Activated naive CD4-positive, alpha-beta T cell treated with anti-CD3 and anti-CD28 coated beads for 36 hours (primary cell): ENCODE measurements around the gene MFAP4. TPM values are rescaled to one million over a fixed set of nuclear protein-coding genes. Genes with fewer than 3 reads are reported as not detected.

Experiments used
- CTCF ChIA-PET: fragments of 350-600 bp; sonication (Branson Sonifier 250); formaldehyde crosslinking; loops from one replicate; lab custom pipeline; 2021; ENCODE audit warnings: antibody characterized with exemption; lab: Charles Lee
- DNase-seq: peaks from one replicate; pipeline ENCODE4 v3.0.0-alpha.2; 2020
- H3K27ac Mint-ChIP-seq: one replicate; pipeline ENCODE4 v1.8.0; 2021; ENCODE audit warnings: mild to moderate bottlenecking, mixed read lengths
- H3K27me3 Mint-ChIP-seq: one replicate; pipeline ENCODE4 v1.8.0; 2021; ENCODE audit warnings: low read depth, mixed read lengths
- H3K36me3 Mint-ChIP-seq: one replicate; pipeline ENCODE4 v1.8.0; 2021; ENCODE audit warnings: low read depth, mixed read lengths
- H3K4me1 Mint-ChIP-seq: one replicate; pipeline ENCODE4 v1.8.0; 2021; ENCODE audit warnings: low read depth, mixed read lengths
- H3K4me3 Mint-ChIP-seq: one replicate; pipeline ENCODE4 v1.8.0; 2021; ENCODE audit warnings: mild to moderate bottlenecking, moderate library complexity, mixed read lengths
- H3K9me3 Mint-ChIP-seq: one replicate; pipeline ENCODE4 v1.8.0; 2021; ENCODE audit warnings: mixed read lengths
- intact Hi-C: fragments of 100-400 bp; cut with micrococcal nuclease; formaldehyde crosslinking; loops from one replicate; pipeline ENCODE4 v1.15.1; 2023
- total RNA-seq, 2 experiments: library from RNA; stranded (reverse); gene quantifications; one replicate each; pipeline ENCODE4 v1.2.3, GENCODE V29; 2021

Gene MFAP4, protein sequence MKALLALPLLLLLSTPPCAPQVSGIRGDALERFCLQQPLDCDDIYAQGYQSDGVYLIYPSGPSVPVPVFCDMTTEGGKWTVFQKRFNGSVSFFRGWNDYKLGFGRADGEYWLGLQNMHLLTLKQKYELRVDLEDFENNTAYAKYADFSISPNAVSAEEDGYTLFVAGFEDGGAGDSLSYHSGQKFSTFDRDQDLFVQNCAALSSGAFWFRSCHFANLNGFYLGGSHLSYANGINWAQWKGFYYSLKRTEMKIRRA
- not detected for total RNA-seq

DNA sequence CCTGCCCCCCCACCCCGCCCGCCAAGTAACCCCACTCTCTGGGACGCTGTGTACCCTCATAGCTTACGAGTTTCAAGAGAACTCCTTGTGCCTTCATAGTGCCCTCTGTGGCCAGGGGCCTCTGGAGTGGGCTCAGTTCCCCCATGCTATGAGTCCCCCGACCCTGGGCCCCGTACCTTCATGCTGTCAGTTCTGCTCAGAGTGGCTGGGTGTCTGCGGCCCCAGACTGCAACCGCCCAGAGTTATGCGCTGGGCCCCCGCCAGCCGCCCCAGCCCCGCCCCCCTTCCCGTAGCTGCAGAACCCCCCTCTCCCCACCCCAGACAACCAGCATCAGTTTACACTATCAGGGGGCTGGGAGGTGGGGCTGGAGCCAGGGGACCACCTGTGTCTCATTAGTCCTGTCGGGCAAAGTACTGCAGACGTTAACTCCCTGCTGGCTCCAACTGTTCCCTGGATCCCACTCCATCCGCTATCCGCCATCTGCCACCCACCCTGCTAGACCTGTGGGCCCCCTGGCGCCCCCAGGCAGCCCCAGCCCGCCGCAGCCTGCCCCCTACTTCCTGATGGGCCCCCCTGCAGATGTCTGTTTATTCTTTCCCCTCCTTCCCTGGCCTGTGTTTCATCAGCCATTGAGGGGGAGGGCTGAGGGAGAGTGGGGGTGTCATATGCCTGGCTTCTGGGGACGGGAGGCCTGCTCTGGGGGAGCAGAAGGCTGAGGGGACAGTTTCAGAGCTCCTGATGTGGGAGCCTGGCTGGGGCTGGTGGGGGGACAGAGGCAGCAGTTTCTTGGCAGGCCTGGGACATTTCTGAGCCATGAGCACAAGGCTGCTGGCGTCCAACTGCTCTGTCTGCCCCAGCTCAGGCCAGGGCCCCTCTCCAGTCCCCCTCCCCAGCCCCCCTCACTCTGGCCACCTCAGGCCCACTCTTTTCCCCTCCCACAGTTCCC lies at the start of gene MFAP4:
TSS of gene MFAP4 (minus strand) at position 217 of the 947 bp plus-strand sequence. CDS start at position 182, 35 bp downstream.
- no peak within 1 kb of the TSS for H3K4me3 Mint-ChIP-seq

DNA sequence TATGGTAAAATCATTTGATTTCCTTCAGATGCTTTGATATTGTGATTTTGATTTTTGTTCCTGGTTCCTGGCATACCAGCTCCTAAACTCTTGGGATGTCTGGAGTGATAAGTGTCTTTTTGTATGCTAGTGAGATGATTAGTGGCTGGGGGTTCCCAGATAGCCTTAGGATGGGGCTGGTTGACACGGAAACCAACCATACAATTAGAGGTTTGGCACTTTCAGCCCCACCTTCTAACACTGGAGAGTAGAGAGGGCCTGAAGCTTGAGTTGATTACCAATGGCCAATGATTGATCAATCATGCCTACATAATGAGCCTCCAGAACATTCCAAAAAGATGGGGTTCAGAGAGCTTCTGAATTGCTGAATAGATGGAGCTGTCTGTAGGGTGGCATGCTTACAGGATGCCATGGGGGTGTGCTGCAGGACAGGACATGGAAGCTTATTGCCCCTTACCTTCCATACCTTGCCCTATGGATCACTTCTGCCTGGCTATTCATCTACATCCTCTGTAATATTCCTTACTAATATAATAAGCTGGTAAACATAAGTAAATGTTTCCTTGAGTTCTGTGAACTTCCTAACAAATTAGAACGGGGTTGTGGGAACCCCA lies 46.8 kb upstream of the MFAP4 start:
- CTCF ChIA-PET = interaction anchor here (0.9 to 1.7 kb wide), 8 partner anchors 9 to 329 kb away, joined by 3 to 5 read pairs (median 3); partner anchors contain the start of gene B9D1
- intact Hi-C loops = no loop called here
- H3K27ac Mint-ChIP-seq = no peak overlapping the region

More for the DNA sequence above, at the start of gene MFAP4:
- DNase-seq = no peak
- H3K36me3 Mint-ChIP-seq = peaks cover 1% of the 10 kb centered on the region
- H3K9me3 Mint-ChIP-seq = no peaks in the 10 kb centered on the region
- H3K27me3 Mint-ChIP-seq = no peaks in the 10 kb centered on the region
- H3K4me1 Mint-ChIP-seq = no peaks in the 10 kb centered on the region
- CTCF ChIA-PET = no interaction called here
- intact Hi-C loops = no loop called here
- H3K27ac Mint-ChIP-seq = no peak within 1 kb of the TSS

DNA sequence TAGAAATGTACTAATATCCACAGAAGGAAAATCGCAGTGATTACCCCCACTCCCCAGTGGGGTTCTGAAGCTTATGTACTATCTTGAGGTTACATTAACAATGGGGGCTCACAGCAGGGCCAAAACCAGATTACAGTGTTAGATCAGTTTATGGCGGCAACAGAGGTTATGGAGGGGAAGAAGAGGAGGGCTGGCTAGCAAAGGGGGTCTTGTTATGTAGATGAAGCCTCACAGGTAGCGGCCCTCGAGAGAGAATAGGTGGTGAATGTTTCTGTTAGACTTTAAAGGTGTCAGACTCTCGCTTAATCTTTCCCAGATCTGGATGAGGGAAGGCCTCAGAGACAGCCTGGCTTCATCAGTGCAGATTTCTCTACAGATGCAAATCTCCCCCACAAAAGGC lies 46.3 kb upstream of the MFAP4 start:
- CTCF ChIA-PET = interaction anchor here (0.6 to 1.7 kb wide), 5 partner anchors 21 to 81 kb away, joined by 3 to 5 read pairs (median 4); partner anchors contain the start of gene B9D1
- H3K27me3 Mint-ChIP-seq = no peaks in the 10 kb centered on the region
- H3K4me1 Mint-ChIP-seq = no peaks in the 10 kb centered on the region
- no peak overlapping the region for H3K27ac Mint-ChIP-seq
- intact Hi-C loops = no loop called here
- H3K9me3 Mint-ChIP-seq = no peaks in the 10 kb centered on the region
- no peak overlapping the region for H3K4me3 Mint-ChIP-seq
- no peaks in the 10 kb centered on the region for H3K36me3 Mint-ChIP-seq
- no peak for DNase-seq

More for the DNA sequence above, 46.8 kb upstream of the MFAP4 start:
- DNase-seq = no peak
- Mint-ChIP-seq H3K27me3 (peaks cover under 1% of the 10 kb centered on the region), H3K36me3 (no peaks in the 10 kb centered on the region), H3K4me3 (no peak overlapping the region), H3K4me1 (no peaks in the 10 kb centered on the region), H3K9me3 (no peaks in the 10 kb centered on the region)

DNA sequence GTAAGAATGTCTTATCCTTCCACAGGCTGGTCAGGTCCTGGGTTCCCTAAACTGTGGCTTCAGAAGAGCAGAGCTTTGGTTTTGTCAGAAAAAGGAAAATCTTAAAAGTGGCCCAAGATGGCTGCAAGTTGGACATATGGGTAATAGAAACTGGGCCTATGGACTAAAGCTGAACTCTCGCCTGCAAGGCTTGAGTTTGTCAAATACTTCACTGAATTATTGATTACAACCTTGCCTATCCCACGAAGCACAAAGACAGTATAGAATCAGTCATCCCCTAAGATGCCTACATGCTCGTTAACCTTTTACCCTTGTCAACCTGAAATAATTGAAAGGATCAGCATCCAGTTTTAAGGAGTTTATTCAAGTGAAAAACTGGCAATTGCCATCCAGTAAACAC lies 44.7 kb upstream of the MFAP4 start:
- intact Hi-C loops = no loop called here
- no peaks in the 10 kb centered on the region for H3K4me1 Mint-ChIP-seq

DNA sequence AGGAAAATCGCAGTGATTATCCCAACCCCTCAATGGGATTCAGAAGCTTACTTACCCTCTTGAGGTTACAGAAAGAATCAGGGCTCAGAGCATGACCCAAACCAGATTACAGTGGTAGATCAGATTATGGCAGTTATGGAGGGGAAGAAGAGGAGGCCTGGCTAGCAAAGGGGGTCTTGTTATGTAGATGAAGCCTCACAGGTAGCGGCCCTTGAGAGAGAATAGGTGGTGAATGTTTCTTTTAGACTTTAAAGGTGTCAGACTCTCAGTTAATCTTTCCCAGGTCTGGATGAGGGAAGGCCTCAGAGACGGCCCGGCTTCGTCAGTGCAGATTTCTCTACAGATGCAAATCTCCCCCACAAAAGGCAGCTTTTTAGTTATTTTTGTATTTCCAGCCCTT lies 39.6 kb upstream of the MFAP4 start:
- H3K4me3 Mint-ChIP-seq = no peak overlapping the region
- CTCF ChIA-PET = no interaction called here

More for the DNA sequence above, 44.7 kb upstream of the MFAP4 start:
- Mint-ChIP-seq H3K4me3 (no peak overlapping the region), H3K36me3 (no peaks in the 10 kb centered on the region), H3K27ac (no peak overlapping the region), H3K9me3 (no peaks in the 10 kb centered on the region), H3K27me3 (no peaks in the 10 kb centered on the region)
- DNase-seq = no peak
- CTCF ChIA-PET = no interaction called here

DNA sequence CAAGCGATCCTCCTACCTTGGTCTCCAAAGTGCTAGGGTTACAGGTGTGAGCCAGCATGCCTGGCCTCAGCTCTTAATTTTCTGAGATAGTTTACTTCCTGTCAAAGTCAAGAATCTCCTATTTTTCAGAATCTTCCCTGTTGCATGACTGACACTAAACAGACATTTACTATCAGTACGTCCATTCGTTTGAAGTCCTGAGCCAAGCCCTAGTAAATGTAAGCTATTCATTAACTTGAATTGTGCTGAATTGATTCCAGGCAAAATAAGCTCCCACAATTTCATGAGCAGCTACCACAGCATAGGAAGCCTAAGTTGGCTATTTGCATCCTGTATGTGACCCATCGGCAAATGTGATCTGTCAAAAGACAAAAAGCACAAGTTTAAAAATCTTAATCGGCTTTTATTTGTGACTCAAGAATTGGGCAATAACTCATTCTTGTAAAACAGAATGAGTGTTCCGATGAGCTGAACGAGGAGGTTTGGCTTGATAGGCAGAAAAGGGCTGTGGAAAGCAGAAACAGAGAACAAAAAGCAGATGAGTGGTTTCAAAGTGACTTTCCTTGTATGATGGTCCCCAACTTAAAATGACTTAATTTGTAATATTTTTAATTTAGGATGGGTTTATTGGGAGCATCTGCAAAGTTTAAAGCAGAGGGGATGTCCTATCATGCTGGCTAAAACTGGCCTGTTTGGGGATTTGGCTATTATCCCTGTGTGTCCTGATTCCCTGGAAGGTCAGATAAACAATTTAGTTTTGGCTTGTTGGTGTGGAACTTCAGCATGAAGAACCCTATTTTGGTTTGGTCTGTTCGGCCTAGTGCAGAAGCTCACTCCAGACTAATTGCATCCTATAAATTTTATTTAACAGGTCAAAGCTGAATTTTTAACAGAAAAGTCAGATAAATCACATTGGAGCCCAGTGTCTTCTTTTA lies 38.2 kb upstream of the MFAP4 start:
- CTCF ChIA-PET = interaction anchor here (0.6 to 1.3 kb wide), 2 partner anchors 9 to 180 kb away, joined by 3 read pairs; no protein-coding TSS in a partner anchor
- H3K36me3 Mint-ChIP-seq = no peaks in the 10 kb centered on the region
- H3K27ac Mint-ChIP-seq = no peak overlapping the region
- H3K4me1 Mint-ChIP-seq = no peaks in the 10 kb centered on the region
- H3K27me3 Mint-ChIP-seq = no peaks in the 10 kb centered on the region
- no peak for DNase-seq
- H3K4me3 Mint-ChIP-seq = no peak overlapping the region
- intact Hi-C loops = no loop called here
- H3K9me3 Mint-ChIP-seq = no peaks in the 10 kb centered on the region

More for the DNA sequence above, 39.6 kb upstream of the MFAP4 start:
- Mint-ChIP-seq H3K27me3 (no peaks in the 10 kb centered on the region), H3K9me3 (no peaks in the 10 kb centered on the region), H3K27ac (no peak overlapping the region), H3K36me3 (no peaks in the 10 kb centered on the region), H3K4me1 (no peaks in the 10 kb centered on the region)
- DNase-seq = no peak
- intact Hi-C loops = no loop called here

DNA sequence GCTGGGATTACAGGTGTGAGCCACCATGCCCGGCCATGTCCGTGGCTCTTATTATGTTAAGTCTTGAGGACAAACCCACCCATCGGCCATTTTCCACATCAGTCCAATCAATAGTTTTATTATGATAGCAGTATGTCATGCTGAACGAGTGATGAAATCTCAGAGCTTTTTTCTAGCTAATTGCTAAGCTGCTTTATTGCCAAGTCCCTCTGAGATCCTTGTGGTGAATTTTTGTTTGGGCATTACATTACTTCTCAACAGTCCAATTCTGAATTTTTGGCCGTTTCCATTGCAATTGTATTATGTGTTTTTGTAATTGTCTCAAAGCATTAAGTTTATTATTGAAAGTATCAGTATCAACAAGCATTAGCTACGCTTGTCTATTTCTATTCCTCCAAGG lies 34.9 kb upstream of the MFAP4 start:
- DNase-seq = no peak
- Mint-ChIP-seq H3K27ac (no peak overlapping the region), H3K4me3 (no peak overlapping the region), H3K36me3 (no peaks in the 10 kb centered on the region), H3K4me1 (peaks cover 12% of the 10 kb centered on the region), H3K27me3 (no peaks in the 10 kb centered on the region), H3K9me3 (no peaks in the 10 kb centered on the region)
- CTCF ChIA-PET = no interaction called here
- intact Hi-C loops = no loop called here

DNA sequence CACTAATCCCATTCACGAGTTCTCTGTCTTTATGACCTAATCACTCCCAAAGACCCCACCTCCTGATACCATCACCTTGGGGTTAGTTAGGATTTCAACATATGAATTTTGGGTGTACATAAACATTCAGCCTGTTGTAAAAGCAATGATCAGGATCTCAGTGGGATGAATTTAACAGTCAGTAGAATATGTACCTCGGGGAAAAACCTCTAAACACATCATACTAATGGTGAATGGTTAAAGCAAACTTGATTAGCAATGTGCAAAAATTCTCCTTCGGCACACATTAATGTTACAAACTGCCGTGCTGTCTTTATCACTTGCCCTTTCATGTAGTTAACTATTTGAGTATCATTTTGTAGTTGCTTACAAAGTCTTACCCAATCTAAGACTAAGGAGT lies 34.2 kb upstream of the MFAP4 start:
- CTCF ChIA-PET = no interaction called here
- Mint-ChIP-seq H3K27ac (no peak overlapping the region), H3K9me3 (no peaks in the 10 kb centered on the region), H3K4me3 (no peak overlapping the region), H3K27me3 (no peaks in the 10 kb centered on the region), H3K36me3 (no peaks in the 10 kb centered on the region), H3K4me1 (peaks cover 12% of the 10 kb centered on the region)
- intact Hi-C loops = no loop called here
- DNase-seq = no peak

DNA sequence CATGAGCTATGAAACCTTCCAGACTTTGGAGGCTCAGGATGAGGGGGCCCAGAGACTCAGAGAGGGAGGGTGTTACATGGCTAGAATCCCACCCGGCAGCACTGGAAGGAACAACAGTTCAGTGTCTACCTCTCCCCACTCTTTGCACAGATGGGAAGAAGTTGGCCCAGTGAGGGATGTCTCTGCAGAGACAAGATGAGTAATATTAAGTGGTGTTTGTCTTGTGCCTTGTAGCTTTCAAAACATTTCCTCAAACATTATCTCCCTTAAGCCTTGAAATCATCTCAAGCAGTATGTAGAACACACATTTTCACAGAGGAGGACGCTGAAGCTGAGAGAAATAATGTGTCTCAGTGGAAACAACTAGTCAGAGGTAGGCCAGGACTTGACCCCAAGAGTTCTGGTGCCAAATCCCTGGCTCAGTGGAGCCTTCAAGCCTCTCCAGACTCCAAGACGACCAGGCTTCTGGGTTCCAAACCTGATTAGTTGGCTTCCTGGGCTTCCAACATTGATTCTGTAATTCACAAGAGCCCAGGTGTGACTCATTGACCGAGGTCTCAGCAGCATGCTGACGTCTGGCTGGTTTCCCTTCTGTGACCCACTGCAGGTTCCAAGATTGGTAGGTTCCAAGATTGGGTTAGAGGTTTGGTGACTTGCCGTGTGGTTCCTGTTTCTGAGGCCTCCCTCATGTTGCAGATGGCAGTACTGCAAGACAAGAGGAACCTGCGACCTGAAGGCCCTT lies 31.4 kb upstream of the MFAP4 start:
- intact Hi-C loops = no loop called here
- no peaks in the 10 kb centered on the region for H3K36me3 Mint-ChIP-seq
- DNase-seq = peak; percentile 43
- CTCF ChIA-PET = no interaction called here
- no peak overlapping the region for H3K27ac Mint-ChIP-seq
- H3K4me1 Mint-ChIP-seq = peaks cover 12% of the 10 kb centered on the region
- no peaks in the 10 kb centered on the region for H3K9me3 Mint-ChIP-seq
- H3K4me3 Mint-ChIP-seq = no peak overlapping the region
- no peaks in the 10 kb centered on the region for H3K27me3 Mint-ChIP-seq

DNA sequence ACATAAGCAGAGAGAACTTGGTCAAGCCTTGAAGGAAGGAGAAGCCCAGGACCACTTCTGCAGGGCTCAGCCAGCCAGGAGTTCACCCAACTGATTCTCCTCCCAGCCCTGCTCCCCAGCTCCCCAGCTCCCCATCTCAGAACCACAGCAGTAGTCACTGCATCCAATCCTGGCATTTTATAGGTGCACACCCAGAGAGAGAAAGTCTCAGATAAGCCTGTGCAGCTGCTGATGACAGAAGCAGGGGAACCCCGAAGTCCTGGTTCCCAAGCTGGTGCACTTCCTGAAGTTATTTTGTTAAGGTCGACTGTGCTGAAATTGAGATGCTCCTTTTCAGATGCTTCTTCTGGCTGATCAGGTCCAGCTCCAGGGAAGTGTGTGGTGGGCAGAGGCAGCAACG lies 30.6 kb upstream of the MFAP4 start:
- intact Hi-C loops = no loop called here

More for the DNA sequence above, 30.6 kb upstream of the MFAP4 start:
- CTCF ChIA-PET = no interaction called here
- Mint-ChIP-seq H3K4me1 (peaks cover 12% of the 10 kb centered on the region), H3K27me3 (no peaks in the 10 kb centered on the region), H3K36me3 (no peaks in the 10 kb centered on the region), H3K27ac (no peak overlapping the region), H3K4me3 (no peak overlapping the region), H3K9me3 (no peaks in the 10 kb centered on the region)
- DNase-seq = no peak
